Colonic mucosa (tissue), 4 donors: ENCODE data around the gene INPP4A. TPM values are rescaled to one million over a fixed set of nuclear protein-coding genes. Genes with fewer than 3 reads are reported as not detected.

ENCODE experiments used
- DNase-seq: peaks from one replicate; pipeline ENCODE4 v3.0.0-alpha.2; 2020
- H3K27ac ChIP-seq: fragments of 200-600 bp; one replicate; pipeline ENCODE4 v1.8.0; 2021
- H3K27me3 ChIP-seq: fragments of 200-600 bp; one replicate; pipeline ENCODE4 v1.8.0; 2021
- H3K36me3 ChIP-seq: fragments of 200-600 bp; one replicate; pipeline ENCODE4 v1.8.0; 2021
- H3K4me1 ChIP-seq: fragments of 200-600 bp; one replicate; pipeline ENCODE4 v1.8.0; 2021; ENCODE audit warnings: mild to moderate bottlenecking
- H3K4me3 ChIP-seq: fragments of 200-600 bp; one replicate; pipeline ENCODE4 v1.8.0; 2021
- H3K9ac ChIP-seq, 2 donors: one replicate each; pipeline ENCODE4 v1.7.0; 2013; ENCODE audit warnings: control low read depth in 2 of 2, low read depth in 2 of 2, low read length in 2 of 2
- H3K9me3 ChIP-seq: fragments of 200-600 bp; one replicate; pipeline ENCODE4 v1.8.0; 2021
- intact Hi-C: fragments of 100-400 bp; cut with DNase I; formaldehyde crosslinking; loops from one replicate; pipeline ENCODE4 v1.14.1; 2022
- total RNA-seq, 2 donors: library from RNA; stranded (reverse); fragmentation: NEBNext Ultra II Directional in 1 of 2; extraction: Animal tissue kit (Norgen Biotek cat#: 25700) in 1 of 2; gene quantifications; one replicate each; pipeline ENCODE4 v1.2.1, GENCODE V29; 2021
- TF ChIP-seq, protein P1 (sequence below): fragments of 200-600 bp; IDR thresholded peaks from one replicate; pipeline ENCODE4 v1.8.0; 2022; ENCODE audit warnings: antibody characterized with exemption, mild to moderate bottlenecking
- donor health status: healthy.
- donor health status: DM: no; HTN: no; CAD: no.
- donor health status: DM: no; HTN: no; CAD: no.

The INPP4A gene
- total RNA-seq, 2 donors from 2014 or later: 11.5 to 17.9 TPM

DNA sequence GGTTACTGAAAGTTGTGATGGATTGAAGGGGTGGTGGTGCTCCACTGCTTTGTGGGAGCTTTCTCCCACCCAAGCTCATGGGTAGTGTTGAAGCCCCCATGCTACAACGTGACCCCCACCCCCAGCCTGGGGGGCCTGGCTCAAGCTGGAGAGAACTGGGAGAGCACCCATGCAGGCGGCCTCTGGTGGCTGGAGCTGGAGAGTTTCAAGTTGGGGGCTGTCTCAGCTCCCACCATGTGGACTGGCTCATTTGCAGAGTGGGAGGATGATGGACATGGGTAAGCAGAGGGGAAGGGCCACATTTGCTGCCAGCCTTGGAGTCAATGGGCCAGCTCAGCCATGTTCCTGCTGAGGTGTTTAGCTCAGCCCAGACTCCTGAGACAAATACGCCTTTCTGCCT lies 62.8 kb downstream of the INPP4A start:
- DNase-seq: no peak
- no peaks in the 10 kb centered on the region for H3K9me3 ChIP-seq

DNA sequence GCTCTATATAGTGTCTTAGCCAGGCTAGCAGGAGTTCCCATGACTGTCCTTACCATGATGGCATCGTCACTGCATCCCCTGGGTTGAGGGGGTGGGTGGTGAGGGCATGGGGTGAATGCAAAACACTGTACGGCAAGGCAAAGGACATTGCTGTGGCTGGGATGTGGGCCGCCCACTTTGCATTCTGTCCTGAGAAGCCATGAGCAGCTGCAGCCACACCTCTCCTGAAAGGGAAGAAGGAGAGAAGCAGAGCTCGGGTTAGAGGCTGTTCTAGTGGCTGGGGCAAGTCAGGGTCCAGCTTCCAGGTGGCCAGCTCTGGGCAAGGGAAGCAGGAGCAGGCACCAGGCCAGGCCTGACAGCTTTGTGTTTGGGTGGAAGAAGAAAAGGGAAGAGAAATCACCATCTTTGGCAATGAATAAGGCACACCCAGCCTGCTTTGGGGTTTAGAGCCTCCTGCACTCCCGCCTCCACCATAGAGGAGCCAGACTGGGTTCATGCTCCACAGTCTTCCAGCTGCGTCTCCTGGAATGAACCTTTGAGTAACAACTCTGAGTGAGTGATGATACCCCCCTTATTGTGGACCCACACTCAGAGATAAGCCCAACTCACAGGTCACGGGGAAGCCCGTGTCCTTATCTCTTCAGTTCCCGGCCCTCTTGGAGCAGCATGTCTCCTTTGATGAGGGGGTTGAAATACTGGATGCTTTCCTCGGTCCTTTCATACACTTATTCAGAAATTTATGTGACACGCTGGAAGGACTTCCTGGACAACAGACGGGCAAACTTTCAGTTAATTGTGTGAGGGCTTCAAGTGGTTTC lies 63.4 kb downstream of the INPP4A start:
- Histone ChIP-seq H3K4me1 (no peaks in the 10 kb centered on the region), H3K27ac (peak overlapping the region; percentile 47), H3K9me3 (no peaks in the 10 kb centered on the region), H3K4me3 (no peak overlapping the region), H3K27me3 (no peaks in the 10 kb centered on the region), H3K9ac (peak overlapping the region in 1 of 2 donors; percentile 41), H3K36me3 (no peaks in the 10 kb centered on the region)
- intact Hi-C loops: no loop called here
- DNase-seq: no peak
- TF ChIP-seq, protein P1, sequence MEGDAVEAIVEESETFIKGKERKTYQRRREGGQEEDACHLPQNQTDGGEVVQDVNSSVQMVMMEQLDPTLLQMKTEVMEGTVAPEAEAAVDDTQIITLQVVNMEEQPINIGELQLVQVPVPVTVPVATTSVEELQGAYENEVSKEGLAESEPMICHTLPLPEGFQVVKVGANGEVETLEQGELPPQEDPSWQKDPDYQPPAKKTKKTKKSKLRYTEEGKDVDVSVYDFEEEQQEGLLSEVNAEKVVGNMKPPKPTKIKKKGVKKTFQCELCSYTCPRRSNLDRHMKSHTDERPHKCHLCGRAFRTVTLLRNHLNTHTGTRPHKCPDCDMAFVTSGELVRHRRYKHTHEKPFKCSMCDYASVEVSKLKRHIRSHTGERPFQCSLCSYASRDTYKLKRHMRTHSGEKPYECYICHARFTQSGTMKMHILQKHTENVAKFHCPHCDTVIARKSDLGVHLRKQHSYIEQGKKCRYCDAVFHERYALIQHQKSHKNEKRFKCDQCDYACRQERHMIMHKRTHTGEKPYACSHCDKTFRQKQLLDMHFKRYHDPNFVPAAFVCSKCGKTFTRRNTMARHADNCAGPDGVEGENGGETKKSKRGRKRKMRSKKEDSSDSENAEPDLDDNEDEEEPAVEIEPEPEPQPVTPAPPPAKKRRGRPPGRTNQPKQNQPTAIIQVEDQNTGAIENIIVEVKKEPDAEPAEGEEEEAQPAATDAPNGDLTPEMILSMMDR: no peak

More for the DNA sequence above, 62.8 kb downstream of the INPP4A start:
- no peaks in the 10 kb centered on the region for H3K36me3 ChIP-seq
- no peaks in the 10 kb centered on the region for H3K4me1 ChIP-seq
- no peak overlapping the region for H3K27ac ChIP-seq
- no peaks in the 10 kb centered on the region for H3K27me3 ChIP-seq
- peak overlapping the region in 1 of 2 donors; percentile 41 for H3K9ac ChIP-seq
- TF ChIP-seq, protein P1: no peak
- intact Hi-C loops: no loop called here
- no peak overlapping the region for H3K4me3 ChIP-seq

DNA sequence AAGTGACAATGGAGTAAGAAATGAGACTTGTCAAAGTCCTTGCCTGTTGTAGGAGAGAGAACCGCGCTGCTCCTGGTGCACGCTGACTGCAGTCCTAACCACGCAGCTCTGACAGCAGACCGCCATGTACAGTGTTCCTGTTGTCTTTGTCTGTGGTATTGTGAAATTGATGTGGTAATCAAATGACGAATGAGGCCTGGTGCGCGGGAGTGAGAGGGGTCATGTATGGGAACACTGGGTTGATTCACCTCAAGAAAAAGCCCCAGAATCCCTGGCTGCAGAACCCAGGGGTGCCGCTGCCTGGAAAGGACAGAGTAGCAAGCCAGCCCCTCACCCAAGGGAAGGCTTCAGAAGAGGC lies 64.0 kb downstream of the INPP4A start:
- TF ChIP-seq, protein P1: no peak
- Histone ChIP-seq H3K9ac (no peak overlapping the region), H3K27me3 (no peaks in the 10 kb centered on the region), H3K9me3 (no peaks in the 10 kb centered on the region), H3K4me3 (no peak overlapping the region), H3K4me1 (no peaks in the 10 kb centered on the region), H3K36me3 (no peaks in the 10 kb centered on the region), H3K27ac (peak overlapping the region; percentile 47)
- DNase-seq: no peak
- intact Hi-C loops: no loop called here

DNA sequence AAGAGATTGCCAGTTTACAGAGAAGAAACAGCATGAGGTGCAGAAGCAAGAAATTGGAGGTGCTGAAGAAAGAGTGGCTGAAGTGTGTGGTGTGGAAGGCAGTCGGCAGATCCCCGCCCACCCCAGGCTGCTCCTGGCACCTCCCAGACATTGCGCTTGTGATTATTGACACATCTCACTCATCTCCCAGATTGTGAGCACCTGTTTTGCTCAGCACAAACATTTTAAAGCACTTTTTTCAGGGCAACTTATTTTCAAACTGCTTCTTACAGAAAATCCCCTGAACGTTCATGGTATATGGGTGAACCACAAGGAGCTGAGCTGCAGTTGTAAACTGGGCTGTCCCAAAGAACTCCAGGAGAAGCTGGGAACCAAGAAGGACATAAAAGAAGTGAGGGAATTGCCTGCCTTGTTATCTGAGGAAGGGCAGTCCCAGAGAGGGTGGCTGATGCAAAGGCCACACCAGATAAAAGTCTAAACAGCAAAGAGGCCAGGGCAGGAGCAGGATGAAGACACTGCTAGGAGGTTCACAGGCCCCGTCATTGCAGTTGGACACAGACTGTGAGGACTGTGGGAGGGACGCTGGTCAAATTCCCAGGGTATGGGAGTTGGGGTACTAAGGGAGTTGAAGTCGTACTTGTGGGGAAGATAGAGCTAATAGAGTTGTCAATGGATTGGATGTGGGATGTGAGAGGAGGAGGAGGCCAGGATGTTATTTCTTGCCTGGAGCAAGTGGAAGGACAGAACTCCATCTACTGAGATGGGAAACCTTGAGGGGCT lies 65.1 kb downstream of the INPP4A start:
- no peak overlapping the region for H3K4me3 ChIP-seq
- TF ChIP-seq, protein P1: no peak
- H3K4me1 ChIP-seq: no peaks in the 10 kb centered on the region
- intact Hi-C loops: no loop called here
- no peak overlapping the region for H3K27ac ChIP-seq
- no peaks in the 10 kb centered on the region for H3K27me3 ChIP-seq
- no peak for DNase-seq
- no peak overlapping the region for H3K9ac ChIP-seq
- H3K36me3 ChIP-seq: no peaks in the 10 kb centered on the region
- no peaks in the 10 kb centered on the region for H3K9me3 ChIP-seq

DNA sequence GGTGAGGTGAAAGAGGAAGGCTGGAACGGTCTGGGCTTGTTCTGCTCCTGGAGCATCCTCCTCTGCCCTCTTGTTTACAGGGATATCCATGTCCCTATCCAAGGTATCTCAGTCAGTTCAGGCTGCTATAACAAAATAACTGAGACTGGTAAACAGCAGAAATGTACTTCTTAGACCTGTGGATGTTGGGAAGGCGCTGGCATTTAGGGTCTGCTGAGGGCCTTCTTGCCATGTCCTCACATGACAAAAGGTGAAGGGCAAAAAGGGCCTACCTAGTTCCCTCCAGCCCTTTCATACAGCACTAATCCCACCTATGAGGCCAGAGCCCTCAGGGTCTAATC lies 65.6 kb downstream of the INPP4A start:
- Histone ChIP-seq H3K27ac (no peak overlapping the region), H3K27me3 (no peaks in the 10 kb centered on the region), H3K4me1 (no peaks in the 10 kb centered on the region), H3K9ac (no peak overlapping the region), H3K9me3 (no peaks in the 10 kb centered on the region), H3K4me3 (no peak overlapping the region), H3K36me3 (no peaks in the 10 kb centered on the region)
- no peak for DNase-seq
- TF ChIP-seq, protein P1: no peak
- intact Hi-C loops: no loop called here
